Lower leg skin (tissue), 4 donors: Measurements from ENCODE around the gene VEZT. TPM values are rescaled to one million over a fixed set of nuclear protein-coding genes. Genes with fewer than 3 reads are reported as not detected.

Source experiments
- DNase-seq, 2 donors: peaks; one replicate each; pipeline ENCODE4 v3.0.0-alpha.2; 2019; ENCODE audit warnings: low spot score in 2 of 2
- H3K4me3 ChIP-seq: fragments of 200-600 bp; sonication (generic); 2 replicates; pipeline ENCODE4 v1.5.1; 2017; ENCODE audit warnings: mild to moderate bottlenecking, low read depth; ENCODE audit not compliant: poor library complexity, severe bottlenecking
- CTCF ChIP-seq, 3 donors: fragments of 450-650 bp; IDR thresholded peaks; one replicate each; pipeline ENCODE4 v1.5.1; 2016; ENCODE audit warnings: antibody characterized with exemption in 3 of 3, mild to moderate bottlenecking in 3 of 3, moderate library complexity in 2 of 3
- POLR2A ChIP-seq, 2 donors: fragments of 450-650 bp; IDR thresholded peaks; one replicate each; pipeline ENCODE4 v1.6.1; 2016 to 2017; ENCODE audit warnings: antibody characterized with exemption in 2 of 2, mild to moderate bottlenecking in 1 of 2, moderate library complexity in 1 of 2
- WGBS, 2 donors: methylation state at CpG; one replicate each; pipeline ENCODE4 v1.1.5; 2018; 5-methylcytosine and 5-hydroxymethylcytosine counted together
- intact Hi-C: fragments of 100-400 bp; cut with DNase I; formaldehyde crosslinking; loops from one replicate; pipeline ENCODE4 v1.15.0; 2023; ENCODE audit warnings: low total_unique reads
- total RNA-seq, 4 donors: library from RNA; depleted of rRNA; stranded (reverse); fragments of >200 nt; gene quantifications; one replicate each; pipeline ENCODE4 v1.1.0, GENCODE V29; 2016

Gene VEZT
- total RNA-seq, 4 donors from 2014 or later, result 40.6 to 95.9 (median 46.4) TPM

DNA sequence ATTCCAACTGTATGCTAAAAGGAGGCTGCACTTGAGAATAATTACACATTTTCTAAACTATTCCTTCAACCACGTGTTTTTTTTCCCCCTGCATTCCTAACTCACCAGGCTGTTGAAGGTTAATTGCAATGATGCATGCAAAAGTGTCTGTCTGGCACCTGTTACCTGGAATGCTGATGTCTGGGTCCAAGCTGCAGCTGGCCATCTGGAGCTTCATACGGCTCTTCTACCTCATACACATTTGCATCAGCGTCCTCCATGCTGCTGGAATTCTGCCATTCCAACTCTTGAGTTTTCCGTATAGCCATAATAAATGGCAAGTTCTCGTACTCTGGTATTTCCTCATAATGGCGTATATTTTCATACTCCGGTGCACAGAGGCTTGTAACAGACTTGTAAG lies 8.9 kb upstream of the VEZT start:
- intact Hi-C loops, result no loop called here
- DNase-seq, result no peak
- H3K4me3 ChIP-seq, result no peak overlapping the region
- no peak for TF ChIP-seq CTCF (IDR thresholded peaks at IDR 0.05)
- no peak for TF ChIP-seq POLR2A (IDR thresholded peaks at IDR 0.05)
- 88 to 89% methylated on average over 7 of the region's 7 CpGs for WGBS, 2 donors

GRCh38 chr12:95212586-95212985 lies 5.0 kb upstream of the VEZT start:
- WGBS, 2 donors, result 68 to 71% methylated on average over 4 of the region's 4 CpGs
- no peak for DNase-seq
- intact Hi-C loops, result no loop called here
- TF ChIP-seq POLR2A (IDR thresholded peaks at IDR 0.05) (no peak), CTCF (IDR thresholded peaks at IDR 0.05) (no peak)
- H3K4me3 ChIP-seq, result no peak overlapping the region

DNA sequence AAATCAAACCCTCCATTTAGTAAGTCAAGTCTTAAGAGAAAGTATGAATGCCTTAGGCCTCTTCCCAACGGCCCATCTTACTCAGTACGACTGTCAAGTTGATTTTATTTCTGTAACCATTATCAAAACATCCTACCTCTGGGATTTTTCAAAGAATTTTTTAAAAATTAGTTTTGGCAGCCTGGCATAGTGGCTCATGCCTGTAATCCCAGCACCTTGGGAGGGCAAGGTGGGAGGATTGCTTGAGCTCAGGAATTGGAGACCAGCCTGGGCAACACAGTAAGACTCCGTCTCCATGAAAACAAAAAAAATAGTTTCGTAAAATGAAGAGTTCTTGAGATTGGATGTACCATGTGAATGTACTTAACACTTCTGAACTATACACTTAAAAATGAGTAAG lies 4.5 kb upstream of the VEZT start:
- H3K4me3 ChIP-seq, result no peak overlapping the region
- TF ChIP-seq POLR2A (IDR thresholded peaks at IDR 0.05) (no peak), CTCF (IDR thresholded peaks at IDR 0.05) (no peak)
- WGBS, 2 donors, result 75 to 80% methylated on average over 4 of the region's 4 CpGs
- intact Hi-C loops, result no loop called here
- DNase-seq, result no peak

GRCh38 chr12:95213928-95214327 lies 3.7 kb upstream of the VEZT start:
- 70 to 76% methylated on average over 1 of the region's 1 CpG for WGBS, 2 donors
- no peak for DNase-seq
- intact Hi-C loops, result no loop called here
- no peak overlapping the region for H3K4me3 ChIP-seq
- TF ChIP-seq POLR2A (IDR thresholded peaks at IDR 0.05), result no peak

GRCh38 chr12:95214466-95214865 lies 3.1 kb upstream of the VEZT start:
- WGBS, 2 donors, result 74 to 78% methylated on average over 3 of the region's 3 CpGs
- no peak for TF ChIP-seq POLR2A (IDR thresholded peaks at IDR 0.05)
- no peak for TF ChIP-seq CTCF (IDR thresholded peaks at IDR 0.05)
- intact Hi-C loops, result no loop called here
- no peak overlapping the region for H3K4me3 ChIP-seq
- no peak for DNase-seq

DNA sequence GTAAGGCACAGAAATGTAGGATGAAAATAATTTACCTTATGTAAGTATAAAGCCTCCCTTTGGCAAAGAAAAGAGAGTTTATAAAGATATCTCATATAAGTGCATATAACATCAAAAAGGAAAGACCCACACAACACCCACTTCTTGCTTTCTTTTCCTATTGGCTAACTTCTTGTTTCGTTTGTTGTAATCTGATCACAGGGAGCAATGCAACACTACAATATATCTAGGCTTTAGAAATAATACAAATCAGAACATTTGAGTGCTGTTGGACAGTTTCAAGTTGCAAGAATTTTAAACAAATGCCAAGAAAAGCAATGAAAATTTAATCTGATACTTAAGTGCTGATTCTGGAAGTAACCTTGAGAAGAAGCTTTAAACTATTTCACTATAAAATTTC lies 1.7 kb upstream of the VEZT start:
- 11 to 15% methylated on average over 1 of the region's 1 CpG for WGBS, 2 donors
- TF ChIP-seq CTCF (IDR thresholded peaks at IDR 0.05) (no peak), POLR2A (IDR thresholded peaks at IDR 0.05) (no peak)
- intact Hi-C loops, result loop anchor here (5.0 kb wide), 1 partner anchor 579 kb away; no protein-coding TSS in a partner anchor
- no peak for DNase-seq
- no peak overlapping the region for H3K4me3 ChIP-seq
